Hindlimb muscle (tissue), 1 donor: ENCODE measurements around the gene KIF4B. TPM values are rescaled to one million over a fixed set of nuclear protein-coding genes. Genes with fewer than 3 reads are reported as not detected.
"Not testable (repeated sequence)": the region's sequence is repeated elsewhere in the genome, so short reads cannot be mapped to it uniquely, and the experiment has no call there.

Experiments
- DNase-seq: peaks from one replicate; pipeline ENCODE4 v3.0.0-alpha.2; 2013
- polyA plus RNA-seq: library from polyadenylated mRNA; unstranded; fragments of 120-200 nt; gene quantifications from one replicate; pipeline ENCODE4 v1.2.1, GENCODE V29; 2013; ENCODE audit not compliant: insufficient read length

KIF4B gene
- polyA plus RNA-seq, 1 donor = not detected

DNA sequence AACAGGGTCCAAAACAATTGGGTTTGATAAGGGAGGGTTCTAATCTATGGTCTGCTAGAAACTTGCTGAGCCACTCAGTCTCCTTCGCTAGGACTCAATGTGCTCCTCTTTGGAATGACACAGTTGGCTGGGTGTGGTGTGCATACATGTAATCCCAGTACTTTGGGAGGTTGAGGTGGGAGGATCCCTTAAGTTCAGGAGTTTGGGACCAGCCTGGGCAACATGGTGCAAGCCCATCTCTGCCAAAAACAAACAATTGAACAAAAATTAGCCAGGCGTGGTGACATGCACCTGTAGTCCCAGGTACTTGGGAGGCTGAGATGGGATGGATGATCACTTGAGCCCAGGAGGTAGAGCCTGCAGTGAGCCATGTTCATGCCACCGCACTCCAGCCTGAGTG lies 2.7 kb upstream of the KIF4B start:
- DNase-seq = no peak

DNA sequence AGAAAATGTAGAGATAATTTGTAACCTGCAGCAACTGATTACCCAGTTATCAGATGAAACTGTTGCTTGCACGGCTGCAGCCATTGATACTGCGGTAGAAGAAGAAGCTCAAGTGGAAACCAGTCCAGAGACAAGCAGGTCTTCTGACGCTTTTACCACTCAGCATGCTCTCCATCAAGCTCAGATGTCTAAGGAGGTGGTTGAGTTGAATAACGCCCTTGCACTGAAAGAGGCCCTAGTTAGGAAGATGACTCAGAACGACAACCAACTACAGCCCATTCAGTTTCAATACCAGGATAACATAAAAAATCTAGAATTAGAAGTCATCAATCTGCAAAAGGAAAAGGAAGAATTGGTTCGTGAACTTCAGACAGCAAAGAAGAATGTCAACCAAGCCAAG lies 1.7 kb downstream of the KIF4B start:
- DNase-seq = no peak

DNA sequence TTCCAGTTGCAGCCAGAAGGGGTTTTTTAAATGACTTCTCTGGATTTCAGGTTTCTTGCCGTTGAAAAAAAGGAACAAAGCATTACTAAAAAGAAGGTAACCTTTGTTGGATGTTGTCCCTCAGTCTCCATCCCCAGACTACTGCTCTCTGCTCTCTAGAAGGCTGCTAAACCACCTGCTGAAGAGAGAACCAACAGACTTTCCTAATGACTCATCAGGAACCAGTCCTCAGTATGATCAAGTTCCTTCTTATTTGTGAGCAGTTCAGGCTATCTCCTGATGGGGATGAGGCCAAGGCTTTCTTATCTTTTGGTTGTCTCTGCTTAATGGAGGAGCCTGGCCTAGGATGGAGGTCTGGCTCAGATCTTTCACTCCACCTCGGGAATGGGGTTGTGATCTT lies 4.1 kb downstream of the KIF4B start:
- DNase-seq = no peak

DNA sequence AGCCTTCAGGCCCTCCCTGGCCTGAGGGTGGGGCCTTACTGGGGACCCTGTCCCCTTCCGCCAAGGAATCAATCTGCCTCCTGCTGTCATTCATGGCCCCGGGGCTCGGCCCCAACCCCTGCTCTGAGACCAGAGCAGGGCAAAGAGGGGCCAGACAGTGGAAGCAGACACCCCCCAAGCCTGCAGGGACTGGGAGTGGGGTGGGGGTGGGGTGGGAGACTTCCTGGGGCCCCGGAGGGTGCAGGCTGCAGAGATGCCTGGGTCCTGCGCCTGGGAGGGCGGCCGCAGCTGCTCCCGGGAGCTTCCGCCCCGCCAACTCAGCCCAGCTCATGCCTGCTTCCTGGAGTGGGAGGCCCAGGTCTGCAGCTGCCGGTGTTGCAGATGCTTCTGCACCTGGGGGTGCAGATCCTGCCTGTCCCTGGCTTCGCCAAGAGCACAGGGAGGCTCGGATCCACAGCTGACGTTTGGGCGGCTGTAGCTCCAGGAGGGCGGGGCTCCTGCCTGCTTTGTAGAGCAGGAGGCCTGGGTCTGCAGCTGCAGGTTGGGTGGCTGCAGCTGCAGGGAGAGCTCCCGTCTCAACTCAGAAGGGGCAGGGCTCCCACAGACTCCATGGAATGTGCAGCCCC lies 6.2 kb downstream of the KIF4B start:
- DNase-seq = no peak

DNA sequence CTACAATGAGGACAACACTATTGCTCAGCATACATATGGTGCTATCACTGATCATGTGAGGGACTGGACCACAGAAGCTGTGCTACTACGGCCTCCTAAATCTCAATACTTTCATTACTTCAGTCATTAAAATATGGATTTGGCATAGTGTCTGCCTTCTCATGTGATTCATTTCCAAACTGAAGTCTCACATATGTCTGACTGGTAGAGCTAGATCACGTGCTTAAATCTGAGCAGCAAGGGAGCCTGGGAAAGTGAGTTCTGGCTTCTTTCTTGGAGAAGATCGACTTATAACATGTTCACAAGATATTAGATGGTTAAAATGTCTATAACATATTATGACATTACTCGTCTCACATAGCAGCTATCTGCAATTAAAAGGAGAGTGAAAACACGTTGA lies 8.3 kb downstream of the KIF4B start:
- no peak for DNase-seq

DNA sequence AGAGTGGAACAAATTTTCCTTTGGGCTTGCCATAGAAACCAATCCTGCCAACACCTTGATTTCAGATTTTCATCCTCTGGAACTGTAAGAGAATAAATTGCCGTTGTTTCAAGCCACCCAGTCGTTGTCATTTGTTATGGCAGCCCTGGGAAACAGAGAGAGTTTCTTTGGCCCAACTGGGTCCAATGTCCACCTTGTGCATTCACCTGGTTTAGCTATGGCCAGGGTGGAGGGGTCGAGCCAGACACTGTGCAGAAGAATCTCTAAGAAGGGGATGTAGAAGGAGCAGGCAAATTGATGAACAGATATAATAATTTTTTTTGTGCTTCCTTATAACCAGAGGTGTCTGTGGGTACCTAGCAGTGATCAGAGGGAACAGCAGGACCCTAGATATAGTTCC lies 9.8 kb downstream of the KIF4B start:
- DNase-seq = no peak

DNA sequence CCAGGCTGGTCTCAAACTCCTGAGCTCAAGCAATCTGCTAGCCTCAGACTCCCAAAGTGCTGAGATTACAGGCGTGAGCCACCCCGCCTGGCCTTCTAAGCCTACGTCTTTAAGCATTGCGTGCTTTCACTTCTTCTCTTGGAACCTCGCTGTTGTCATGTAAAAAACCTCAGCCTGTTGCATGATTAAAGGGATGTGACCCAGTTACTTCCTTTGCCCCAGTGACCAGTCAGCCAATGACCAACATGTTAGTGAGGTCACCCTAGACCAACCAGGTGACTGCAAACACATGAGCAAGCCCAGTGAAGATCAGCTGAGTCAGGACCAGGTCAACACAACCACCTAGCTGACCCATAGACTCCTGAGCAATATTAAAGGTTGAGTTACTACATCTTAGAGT lies 10.5 kb downstream of the KIF4B start:
- DNase-seq = no peak

DNA sequence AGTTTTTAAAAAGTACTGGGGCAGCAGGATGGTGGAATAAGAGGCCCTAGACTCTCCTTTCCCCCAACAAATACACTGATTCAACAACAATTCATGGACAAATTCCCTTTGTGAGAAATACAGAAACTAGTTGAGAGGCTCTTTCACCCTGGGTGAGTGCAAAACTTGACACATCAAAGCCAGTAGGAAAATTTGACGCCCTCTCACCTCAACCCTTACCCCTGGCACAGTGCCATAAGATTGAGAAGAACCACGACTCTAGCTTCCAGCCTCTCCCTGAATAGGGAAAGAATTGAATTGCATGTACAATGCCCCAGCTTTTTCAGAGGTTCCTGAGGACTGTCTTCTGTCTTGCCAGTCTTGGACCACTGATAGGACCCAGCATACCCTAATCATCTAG lies 12.3 kb downstream of the KIF4B start:
- no peak for DNase-seq

DNA sequence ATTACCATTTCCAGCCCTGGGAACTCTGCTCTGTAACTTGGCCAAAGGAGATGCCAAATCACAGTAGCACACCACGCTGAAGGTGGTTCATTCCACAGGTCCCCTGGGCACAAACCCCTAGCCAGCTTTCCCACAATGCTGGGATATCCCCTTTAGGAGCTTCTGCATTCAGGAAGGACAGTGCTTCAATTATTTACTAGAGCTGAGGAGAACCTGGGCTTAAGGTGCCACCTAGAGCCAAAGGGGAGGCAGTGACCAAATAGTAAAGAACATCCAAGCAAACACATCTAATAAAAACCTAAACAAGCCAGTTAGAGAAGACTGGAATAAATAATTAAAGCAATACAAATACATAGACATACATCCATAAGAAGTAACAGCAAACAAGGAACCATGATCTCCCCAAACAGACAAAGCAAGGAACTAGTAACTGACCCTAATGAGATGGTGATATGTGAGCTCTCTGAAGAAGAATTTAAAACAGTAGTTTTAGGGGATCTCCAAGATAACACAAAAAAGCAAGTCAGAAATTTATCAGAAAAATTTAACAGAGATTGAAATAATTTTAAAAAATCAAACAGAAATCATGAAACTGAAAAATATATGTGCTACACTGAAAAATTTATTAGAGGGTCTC lies 14.6 kb downstream of the KIF4B start:
- no peak for DNase-seq

DNA sequence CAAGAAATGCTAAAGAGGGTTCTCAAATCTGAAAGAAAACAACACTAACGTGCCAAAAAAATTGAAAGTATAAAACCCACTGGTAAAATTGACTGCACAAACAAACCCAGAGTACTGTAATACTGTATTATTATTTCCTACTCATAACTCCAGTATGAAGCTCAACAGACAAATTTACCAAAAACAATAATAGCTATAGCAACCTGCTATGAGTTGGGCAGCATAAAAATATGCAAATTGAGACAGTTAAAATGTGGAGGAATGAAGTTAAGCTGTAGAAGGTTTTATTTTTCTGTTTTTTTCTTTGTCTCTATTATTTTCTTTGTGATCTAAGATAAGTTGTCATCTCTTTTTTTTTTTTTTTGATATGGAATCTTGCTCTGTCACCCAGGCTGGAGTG lies 15.7 kb downstream of the KIF4B start:
- DNase-seq = no peak

DNA sequence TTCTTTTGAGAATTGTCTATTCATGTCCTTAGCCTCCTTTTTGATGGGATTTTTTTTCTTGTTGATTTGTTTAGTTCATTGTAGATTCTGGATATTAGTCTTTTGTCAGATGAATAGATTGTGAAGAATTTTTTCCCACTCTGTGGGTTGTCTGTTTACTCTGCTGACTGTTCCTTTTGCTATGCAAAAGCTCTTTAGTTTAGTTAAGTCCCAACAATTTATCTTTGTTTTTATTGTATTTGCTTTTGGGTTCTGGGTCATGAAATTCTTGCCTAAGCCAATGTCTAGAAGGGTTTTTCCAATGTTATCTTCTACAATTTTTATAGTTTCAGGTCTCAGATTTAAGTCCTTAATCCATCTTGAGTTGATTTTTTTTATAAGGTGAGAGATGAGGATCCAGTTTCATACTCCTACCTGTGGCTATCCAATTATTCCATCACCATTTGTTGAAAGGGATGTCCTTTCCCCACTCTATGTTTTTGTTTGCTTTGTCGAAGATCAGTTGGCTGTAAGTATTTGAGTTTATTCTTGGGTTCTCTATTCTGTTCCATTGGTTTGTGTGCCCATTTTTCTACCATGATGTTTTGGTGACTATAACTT lies 20.7 kb downstream of the KIF4B start:
- DNase-seq = not testable (repeated sequence)

DNA sequence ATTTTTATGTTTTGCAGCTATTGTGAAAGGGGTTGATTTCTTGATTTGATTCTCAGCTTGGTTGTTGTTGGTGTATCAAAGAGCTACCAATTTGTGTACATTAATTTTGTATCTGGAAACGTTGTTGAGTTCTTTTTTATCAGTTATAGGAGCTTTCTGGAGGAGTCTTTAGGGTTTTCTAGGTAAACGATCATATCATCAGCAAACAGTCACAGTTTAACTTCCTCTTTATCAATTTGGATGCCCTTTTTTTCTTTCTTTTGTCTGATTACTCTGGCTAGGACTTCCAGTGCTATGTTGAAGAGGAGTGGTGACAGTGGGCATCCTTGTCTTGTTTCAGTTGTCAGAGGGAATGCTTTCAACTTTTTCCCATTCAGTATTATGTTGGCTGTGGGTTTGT lies 21.5 kb downstream of the KIF4B start:
- DNase-seq = not testable (repeated sequence)

DNA sequence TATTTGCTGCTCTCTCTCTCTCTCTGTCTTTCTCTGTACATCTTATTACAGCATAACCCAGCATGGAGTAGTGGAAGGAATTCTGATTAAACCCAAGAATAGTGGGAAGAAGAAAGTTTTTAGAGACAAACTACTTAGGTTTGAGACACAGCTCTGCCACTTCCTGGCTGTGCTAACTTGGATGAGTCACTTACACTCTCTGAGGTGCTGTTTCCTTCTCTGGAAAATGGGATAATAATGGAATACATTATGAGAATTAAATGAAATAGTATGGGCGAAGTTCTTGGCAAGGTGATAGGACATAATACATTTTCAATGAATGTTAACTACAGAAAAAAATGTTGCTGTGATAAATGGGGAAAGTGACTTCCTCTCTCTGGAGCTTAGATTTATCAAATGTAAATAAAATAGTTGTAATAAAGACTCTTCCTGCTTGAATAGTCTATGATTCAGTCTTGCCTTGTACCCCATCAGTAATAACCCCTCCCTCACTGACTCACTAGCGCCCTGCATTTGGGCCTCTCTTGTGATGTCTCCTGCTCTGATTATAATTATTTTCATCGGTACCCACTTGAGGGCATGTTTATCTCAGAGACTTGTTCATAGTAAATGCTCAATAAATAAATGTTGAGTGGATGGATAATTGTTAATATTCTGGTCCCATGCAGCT lies 27.6 kb downstream of the KIF4B start:
- no peak for DNase-seq

DNA sequence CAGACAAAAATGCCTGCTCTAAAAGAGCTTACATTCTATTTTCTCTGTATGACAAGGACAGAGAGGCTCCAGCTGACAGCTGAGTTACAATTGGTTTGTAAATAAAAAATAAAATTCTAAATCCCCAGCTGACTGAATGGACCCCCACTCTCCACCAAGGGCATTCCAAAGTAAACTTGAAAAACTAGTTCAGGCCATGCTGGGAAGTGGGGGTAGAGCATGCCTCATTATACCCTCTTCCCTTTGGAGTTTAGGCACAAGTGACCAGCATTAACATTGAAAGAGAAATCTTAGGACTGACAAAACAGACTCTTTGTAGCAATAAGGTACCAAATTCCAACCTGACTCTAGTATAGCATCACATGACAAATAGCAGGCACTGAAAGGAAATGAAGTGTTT lies 31.0 kb downstream of the KIF4B start:
- no peak for DNase-seq

DNA sequence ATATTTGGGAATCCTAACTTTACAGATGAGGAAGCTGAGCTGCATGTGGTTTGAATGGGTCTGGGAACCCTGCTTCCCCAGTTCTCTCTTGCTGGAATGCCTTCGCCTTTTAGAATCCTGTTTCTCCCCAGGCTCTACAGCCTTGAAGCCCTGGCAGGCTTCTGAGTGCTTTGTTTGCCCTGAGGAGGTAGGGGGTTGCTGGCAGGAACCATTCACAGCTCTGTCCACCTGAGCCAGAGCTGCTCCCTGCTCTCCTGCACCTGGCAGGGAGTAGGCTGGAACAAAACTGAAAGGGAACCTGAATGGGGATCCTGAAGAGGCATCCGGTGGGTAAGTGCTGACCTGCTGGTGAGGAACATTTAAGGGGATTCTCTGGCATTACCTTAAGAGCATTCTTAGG lies 33.0 kb downstream of the KIF4B start:
- no peak for DNase-seq

DNA sequence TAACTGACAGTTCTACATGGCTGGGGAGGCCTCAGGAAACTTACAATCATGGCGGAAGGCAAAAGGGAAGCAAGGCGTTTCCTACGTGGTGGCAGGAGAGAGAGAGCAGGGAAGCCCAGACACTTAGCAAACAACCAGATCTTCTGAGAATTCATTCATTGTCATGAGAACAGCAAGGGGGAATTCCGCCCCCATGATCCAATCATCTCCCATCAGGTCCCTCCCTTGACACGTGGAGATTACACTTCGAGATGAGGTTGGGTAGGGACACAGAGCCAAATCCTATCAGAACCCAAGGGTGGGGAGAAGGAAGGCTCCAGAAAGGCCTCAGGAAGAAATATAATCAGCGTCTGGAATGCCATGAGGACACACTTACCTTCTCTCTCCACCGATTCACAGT lies 34.3 kb downstream of the KIF4B start:
- DNase-seq = no peak

DNA sequence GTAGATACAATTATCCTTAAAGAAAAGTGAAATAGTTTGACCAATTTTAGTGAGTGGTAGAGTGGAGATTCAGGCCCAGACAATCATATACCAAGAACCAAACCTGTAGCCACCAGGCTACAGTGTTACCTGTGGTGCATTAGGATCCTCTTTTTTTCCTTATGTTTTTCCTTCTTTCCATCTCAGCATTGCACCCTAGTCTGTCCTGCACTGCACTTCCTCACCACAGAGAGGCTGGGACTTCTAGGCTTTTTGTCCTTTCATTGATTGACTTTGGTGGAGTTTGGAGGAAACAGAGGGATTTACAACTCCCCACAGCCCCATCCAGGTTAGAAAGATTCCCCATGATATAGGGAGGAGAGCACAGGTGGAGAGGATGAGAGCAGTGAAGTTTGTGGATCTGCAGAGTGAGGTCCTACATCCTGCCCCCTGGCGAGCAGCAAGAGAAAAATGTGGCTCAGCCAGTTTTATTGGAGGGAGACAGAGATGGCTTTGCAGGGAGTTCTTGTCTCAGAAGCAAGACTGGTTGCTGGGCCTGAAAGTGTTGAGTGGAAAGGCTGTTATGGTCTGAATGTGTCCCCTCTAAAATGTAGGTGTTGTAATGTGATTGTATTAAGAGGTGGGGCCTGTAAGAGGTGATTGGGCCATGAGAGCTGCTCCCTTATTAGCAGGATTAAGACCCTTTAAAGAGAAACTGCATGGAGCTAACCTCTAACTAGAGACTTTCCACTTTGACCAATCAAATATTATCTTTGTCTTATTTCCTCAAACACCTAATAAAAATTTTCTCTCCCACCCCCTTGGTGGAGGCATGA lies 36.2 kb downstream of the KIF4B start:
- no peak for DNase-seq

DNA sequence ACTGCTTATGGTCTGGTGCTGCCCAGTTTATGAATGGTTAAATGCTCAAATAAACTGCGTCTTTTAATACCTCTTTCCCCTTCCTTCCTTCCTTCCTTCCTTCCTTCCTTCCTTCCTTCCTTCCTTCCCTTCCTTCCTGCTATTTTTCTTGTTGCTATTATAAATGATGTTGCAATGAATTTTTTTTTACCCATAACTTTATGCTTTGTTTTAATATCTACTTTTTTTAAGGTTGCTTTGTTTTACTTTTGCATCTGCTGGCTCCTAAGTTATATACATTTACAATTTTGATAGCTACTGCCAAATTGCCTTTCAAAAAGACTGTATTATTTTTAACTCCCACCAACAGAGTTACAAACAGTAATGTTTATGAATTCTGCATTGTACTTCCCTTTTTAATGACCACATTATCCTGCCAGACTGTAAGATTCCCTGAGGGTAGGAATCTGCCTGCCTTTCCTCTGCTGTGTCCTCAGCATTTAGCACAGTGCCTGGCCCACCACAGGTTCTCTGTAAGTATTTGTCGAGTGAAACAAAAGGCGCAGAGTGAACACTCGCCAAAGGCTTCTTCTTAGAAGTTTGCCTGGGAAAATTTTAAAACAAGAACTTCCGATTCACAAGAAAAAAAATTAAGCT lies 36.9 kb downstream of the KIF4B start:
- no peak for DNase-seq

DNA sequence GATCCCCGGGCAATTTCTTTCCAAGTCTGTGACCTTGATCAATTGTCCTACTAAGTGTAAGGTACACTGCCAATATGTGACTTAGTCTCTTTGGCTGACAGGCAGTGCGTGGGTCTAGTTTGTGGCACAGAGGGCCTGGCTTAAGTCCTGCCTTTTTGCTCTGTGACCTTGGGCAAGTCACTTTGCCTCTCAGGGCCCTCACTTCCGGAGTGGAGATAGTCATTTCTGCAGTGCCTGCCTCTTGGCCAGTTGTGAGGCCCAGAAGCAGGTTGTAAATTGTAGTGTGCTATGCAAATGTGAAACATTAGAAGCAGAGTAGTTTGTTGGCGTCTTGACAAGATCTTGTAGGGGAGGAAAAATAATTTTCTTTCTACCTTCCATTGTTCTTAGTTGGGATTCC lies 39.0 kb downstream of the KIF4B start:
- no peak for DNase-seq

DNA sequence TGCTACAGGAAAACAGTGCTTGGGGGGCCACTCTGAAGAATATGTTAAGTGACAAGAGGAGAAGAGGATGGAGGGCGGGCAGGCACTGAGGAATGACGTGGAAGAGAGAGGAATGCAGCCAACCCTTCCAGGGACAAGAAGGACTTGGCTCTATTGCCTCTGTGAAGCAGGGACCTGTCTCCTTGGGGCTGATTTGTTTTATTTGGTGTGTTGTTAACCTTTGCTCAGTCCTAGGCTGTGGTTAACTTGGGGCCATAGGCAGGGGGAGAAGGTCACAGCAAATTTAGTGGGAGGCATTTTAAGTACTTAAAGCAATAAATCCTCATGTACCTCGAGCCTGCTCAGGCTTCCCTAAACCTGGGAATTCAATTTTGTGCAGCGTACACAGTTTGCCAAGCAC lies 39.9 kb downstream of the KIF4B start:
- DNase-seq = no peak

DNA sequence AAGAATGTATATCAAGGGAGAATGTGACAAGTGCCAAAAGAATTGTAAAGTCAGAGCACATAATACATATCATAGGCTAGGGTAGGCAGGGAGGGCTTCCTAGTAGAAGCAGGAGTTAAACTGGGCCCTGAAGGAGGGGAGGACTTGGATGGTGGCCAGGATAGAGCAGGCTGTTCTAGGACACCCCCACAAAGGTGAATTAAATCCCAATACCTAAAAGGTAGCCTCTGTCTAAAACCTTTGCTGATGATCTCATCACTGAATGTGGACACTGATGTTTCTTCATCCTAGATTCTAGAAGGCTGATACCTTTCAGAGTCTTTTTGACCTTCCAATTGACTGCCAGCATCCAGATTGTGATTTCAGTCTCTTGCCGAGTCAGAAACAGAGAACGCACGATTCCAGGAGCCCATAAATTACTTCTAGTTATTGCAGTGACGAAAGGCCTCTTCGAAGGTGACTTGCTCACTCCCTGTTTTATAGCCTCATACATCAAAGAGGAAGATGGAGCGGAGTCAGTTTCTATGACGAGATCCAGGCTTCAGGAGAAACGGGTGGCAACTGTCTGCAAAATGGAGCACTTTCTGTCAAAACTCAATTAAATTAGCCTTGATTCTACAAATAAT lies 43.2 kb downstream of the KIF4B start:
- no peak for DNase-seq

DNA sequence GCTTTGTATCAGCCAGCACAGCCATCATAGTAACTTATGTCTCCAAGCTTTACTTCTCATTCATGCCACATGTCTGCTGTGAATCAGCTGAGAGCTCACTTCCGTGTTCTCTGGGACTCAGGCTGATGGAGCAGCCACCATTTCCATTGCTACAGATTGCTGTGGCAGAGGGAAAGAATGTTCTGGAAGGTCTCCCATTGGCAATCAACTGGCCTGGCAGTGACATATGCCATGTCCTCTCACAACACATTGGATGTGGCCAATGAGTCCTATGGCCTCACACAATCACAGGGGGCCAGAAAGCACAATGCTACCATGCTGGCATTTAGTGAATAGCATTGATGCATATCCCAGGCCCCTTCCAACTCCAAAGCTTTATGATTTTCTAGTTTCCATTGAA lies 44.1 kb downstream of the KIF4B start:
- DNase-seq = no peak
